GM18951 (cell line): Measurements from ENCODE around the gene LEF1.

Experiments used
- POLR2A ChIP-seq: IDR thresholded peaks from 4 replicates; pipeline ENCODE4 v1.6.1; 2011; ENCODE audit warnings: mild to moderate bottlenecking; ENCODE audit not compliant: insufficient read length, insufficient read depth; ENCODE audit errors: extremely low read depth
- in situ Hi-C: fragments of 300-500 bp; cut with MboI; formaldehyde crosslinking; loops from one replicate; pipeline ENCODE4 v1.12.0; 2022; ENCODE audit warnings: low sequenced_read_pairs, mixed read lengths, inconsistent platforms; ENCODE audit not compliant: unreplicated experiment

Gene LEF1

GRCh38 chr4:108170631-108171338 is 2.1 kb upstream of the LEF1 start:
- in situ Hi-C loops = no loop called here
- TF ChIP-seq POLR2A = no peak

GRCh38 chr4:108169664-108170063 is 932 bp upstream of the LEF1 start:
- in situ Hi-C loops = loop anchor here (10.0 kb wide), 1 partner anchor 125 kb away; no protein-coding TSS in a partner anchor

GRCh38 chr4:108168160-108168670 is 517 bp downstream of the LEF1 start:
- no peak for TF ChIP-seq POLR2A
- in situ Hi-C loops = loop anchor here (10.0 kb wide), 1 partner anchor 123 kb away; no protein-coding TSS in a partner anchor

More at GRCh38 chr4:108169664-108170063, 932 bp upstream of the LEF1 start:
- TF ChIP-seq POLR2A = no peak

GRCh38 chr4:108166441-108167315 is 2.1 kb downstream of the LEF1 start:
- in situ Hi-C loops = loop anchor here (10.0 kb wide), 1 partner anchor 122 kb away; no protein-coding TSS in a partner anchor
- TF ChIP-seq POLR2A = no peak

GRCh38 chr4:108166038-108166437 is 2.7 kb downstream of the LEF1 start:
- in situ Hi-C loops = loop anchor here (10.0 kb wide), 1 partner anchor 121 kb away; no protein-coding TSS in a partner anchor
- no peak for TF ChIP-seq POLR2A

GRCh38 chr4:108165586-108165985 is 3.1 kb downstream of the LEF1 start:
- in situ Hi-C loops = loop anchor here (10.0 kb wide), 1 partner anchor 121 kb away; no protein-coding TSS in a partner anchor

GRCh38 chr4:108163351-108163750 is 5.4 kb downstream of the LEF1 start:
- in situ Hi-C loops = loop anchor here (10.0 kb wide), 1 partner anchor 119 kb away; no protein-coding TSS in a partner anchor
- no peak for TF ChIP-seq POLR2A

More at GRCh38 chr4:108165586-108165985, 3.1 kb downstream of the LEF1 start:
- no peak for TF ChIP-seq POLR2A

- no peak for TF ChIP-seq POLR2A
- in situ Hi-C loops = loop anchor here (10.0 kb wide), 1 partner anchor 116 kb away; no protein-coding TSS in a partner anchor
Measured at GRCh38 chr4:108160741-108161352, 7.9 kb downstream of the LEF1 start.

- TF ChIP-seq POLR2A = no peak
- in situ Hi-C loops = loop anchor here (10.0 kb wide), 1 partner anchor 115 kb away; no protein-coding TSS in a partner anchor
Measured at GRCh38 chr4:108159845-108160244, 8.9 kb downstream of the LEF1 start.

GRCh38 chr4:108157655-108158054 is 11.1 kb downstream of the LEF1 start:
- in situ Hi-C loops = no loop called here
- no peak for TF ChIP-seq POLR2A

GRCh38 chr4:108156391-108156790 is 12.3 kb downstream of the LEF1 start:
- in situ Hi-C loops = no loop called here
- TF ChIP-seq POLR2A = no peak

GRCh38 chr4:108155373-108155772 is 13.4 kb downstream of the LEF1 start:
- in situ Hi-C loops = no loop called here
- no peak for TF ChIP-seq POLR2A
